ENCODE data around the gene SBNO2.
"Not testable (repeated sequence)": the region's sequence is repeated elsewhere in the genome, so short reads cannot be mapped to it uniquely, and the experiment has no call there.

The SBNO2 gene

GRCh38 chr19:1205114-1206099, 31.3 kb upstream of the SBNO2 start, which contains the start of gene STK11:
Gene STK11, plus strand, starts transcription at chr19:1205778. Its CDS starts 1,136 bp downstream, at chr19:1206914.
- H3K27ac ChIP-seq (ENCODE audit: low read length): peak within 1 kb of the TSS; percentile 86
- peak within 1 kb of the TSS; percentile 68 to 71 for H3K9ac ChIP-seq (ENCODE audit: low read length in 2 of 2)
- H3K27me3 ChIP-seq (ENCODE audit: control insufficient read depth in 1 of 2, insufficient read depth in 2 of 2, low read length in 2 of 2): no peaks in the 10 kb centered on the region
- peaks cover 0 to 3% of the 10 kb centered on the region in 2 donors for H3K36me3 ChIP-seq (ENCODE audit: control insufficient read depth in 2 of 2, insufficient read depth in 2 of 2, low read length in 2 of 2)
- H3K4me3 ChIP-seq (ENCODE audit: low read length in 2 of 2): peak within 1 kb of the TSS; percentile 84 to 85
- no peaks in the 10 kb centered on the region for H3K9me3 ChIP-seq (ENCODE audit: control insufficient read depth in 2 of 2, low read length in 2 of 2)
- peaks cover 36% of the 10 kb centered on the region for H3K4me1 ChIP-seq (ENCODE audit: control insufficient read depth, insufficient read depth, low read length)

- not testable (repeated sequence) for H3K36me3 ChIP-seq (ENCODE audit: control insufficient read depth in 2 of 2, insufficient read depth in 2 of 2, low read length in 2 of 2); H3K27ac ChIP-seq (ENCODE audit: low read length); H3K9ac ChIP-seq (ENCODE audit: low read length in 2 of 2); H3K9me3 ChIP-seq (ENCODE audit: control insufficient read depth in 2 of 2, low read length in 2 of 2); H3K27me3 ChIP-seq (ENCODE audit: control insufficient read depth in 1 of 2, insufficient read depth in 2 of 2, low read length in 2 of 2); H3K4me3 ChIP-seq (ENCODE audit: low read length in 2 of 2); H3K4me1 ChIP-seq (ENCODE audit: control insufficient read depth, insufficient read depth, low read length)
These were observed 26.5 kb upstream of the SBNO2 start for GRCh38 chr19:1200614-1201013.

- H3K36me3 ChIP-seq (ENCODE audit: control insufficient read depth in 2 of 2, insufficient read depth in 2 of 2, low read length in 2 of 2): no peaks in the 10 kb centered on the region
- H3K9me3 ChIP-seq (ENCODE audit: control insufficient read depth in 2 of 2, low read length in 2 of 2): no peaks in the 10 kb centered on the region
- no peak overlapping the region for H3K9ac ChIP-seq (ENCODE audit: low read length in 2 of 2)
- no peaks in the 10 kb centered on the region for H3K4me1 ChIP-seq (ENCODE audit: control insufficient read depth, insufficient read depth, low read length)
- H3K4me3 ChIP-seq (ENCODE audit: low read length in 2 of 2): no peak overlapping the region
- H3K27ac ChIP-seq (ENCODE audit: low read length): no peak overlapping the region
- H3K27me3 ChIP-seq (ENCODE audit: control insufficient read depth in 1 of 2, insufficient read depth in 2 of 2, low read length in 2 of 2): no peaks in the 10 kb centered on the region
These were observed 25.5 kb upstream of the SBNO2 start for GRCh38 chr19:1199531-1199930.

- no peak overlapping the region for H3K9ac ChIP-seq (ENCODE audit: low read length in 2 of 2)
- no peaks in the 10 kb centered on the region for H3K36me3 ChIP-seq (ENCODE audit: control insufficient read depth in 2 of 2, insufficient read depth in 2 of 2, low read length in 2 of 2)
- no peak overlapping the region for H3K4me3 ChIP-seq (ENCODE audit: low read length in 2 of 2)
- no peaks in the 10 kb centered on the region for H3K4me1 ChIP-seq (ENCODE audit: control insufficient read depth, insufficient read depth, low read length)
- H3K27ac ChIP-seq (ENCODE audit: low read length): no peak overlapping the region
- H3K27me3 ChIP-seq (ENCODE audit: control insufficient read depth in 1 of 2, insufficient read depth in 2 of 2, low read length in 2 of 2): no peaks in the 10 kb centered on the region
- H3K9me3 ChIP-seq (ENCODE audit: control insufficient read depth in 2 of 2, low read length in 2 of 2): no peaks in the 10 kb centered on the region
These were observed 15.4 kb upstream of the SBNO2 start for GRCh38 chr19:1189419-1189818.

- Histone ChIP-seq H3K36me3 (ENCODE audit: control insufficient read depth in 2 of 2, insufficient read depth in 2 of 2, low read length in 2 of 2) (no peaks in the 10 kb centered on the region), H3K4me1 (ENCODE audit: control insufficient read depth, insufficient read depth, low read length) (peaks cover 5% of the 10 kb centered on the region), H3K27ac (ENCODE audit: low read length) (no peak overlapping the region), H3K9ac (ENCODE audit: low read length in 2 of 2) (no peak overlapping the region), H3K27me3 (ENCODE audit: control insufficient read depth in 1 of 2, insufficient read depth in 2 of 2, low read length in 2 of 2) (peaks cover 2% of the 10 kb centered on the region in 2 donors), H3K4me3 (ENCODE audit: low read length in 2 of 2) (no peak overlapping the region), H3K9me3 (ENCODE audit: control insufficient read depth in 2 of 2, low read length in 2 of 2) (no peaks in the 10 kb centered on the region)
These were observed 9.6 kb upstream of the SBNO2 start for GRCh38 chr19:1183543-1184172.

- Histone ChIP-seq H3K9ac (ENCODE audit: low read length in 2 of 2) (no peak overlapping the region), H3K9me3 (ENCODE audit: control insufficient read depth in 2 of 2, low read length in 2 of 2) (no peaks in the 10 kb centered on the region), H3K4me3 (ENCODE audit: low read length in 2 of 2) (no peak overlapping the region), H3K27ac (ENCODE audit: low read length) (no peak overlapping the region), H3K4me1 (ENCODE audit: control insufficient read depth, insufficient read depth, low read length) (peaks cover 5% of the 10 kb centered on the region), H3K27me3 (ENCODE audit: control insufficient read depth in 1 of 2, insufficient read depth in 2 of 2, low read length in 2 of 2) (peaks cover 2% of the 10 kb centered on the region in 2 donors), H3K36me3 (ENCODE audit: control insufficient read depth in 2 of 2, insufficient read depth in 2 of 2, low read length in 2 of 2) (no peaks in the 10 kb centered on the region)
These were observed 8.7 kb upstream of the SBNO2 start for GRCh38 chr19:1182727-1183126.

GRCh38 chr19:1182068-1182467, 8.0 kb upstream of the SBNO2 start:
- Histone ChIP-seq H3K9me3 (ENCODE audit: control insufficient read depth in 2 of 2, low read length in 2 of 2) (no peaks in the 10 kb centered on the region), H3K4me1 (ENCODE audit: control insufficient read depth, insufficient read depth, low read length) (peaks cover 5% of the 10 kb centered on the region), H3K36me3 (ENCODE audit: control insufficient read depth in 2 of 2, insufficient read depth in 2 of 2, low read length in 2 of 2) (no peaks in the 10 kb centered on the region), H3K9ac (ENCODE audit: low read length in 2 of 2) (no peak overlapping the region), H3K4me3 (ENCODE audit: low read length in 2 of 2) (no peak overlapping the region), H3K27me3 (ENCODE audit: control insufficient read depth in 1 of 2, insufficient read depth in 2 of 2, low read length in 2 of 2) (peaks cover 2% of the 10 kb centered on the region in 2 donors), H3K27ac (ENCODE audit: low read length) (no peak overlapping the region)

GRCh38 chr19:1181606-1182005, 7.5 kb upstream of the SBNO2 start:
- peaks cover 7% of the 10 kb centered on the region for H3K4me1 ChIP-seq (ENCODE audit: control insufficient read depth, insufficient read depth, low read length)
- H3K27ac ChIP-seq (ENCODE audit: low read length): no peak overlapping the region
- no peak overlapping the region for H3K9ac ChIP-seq (ENCODE audit: low read length in 2 of 2)
- no peaks in the 10 kb centered on the region for H3K9me3 ChIP-seq (ENCODE audit: control insufficient read depth in 2 of 2, low read length in 2 of 2)
- H3K27me3 ChIP-seq (ENCODE audit: control insufficient read depth in 1 of 2, insufficient read depth in 2 of 2, low read length in 2 of 2): peaks cover 2% of the 10 kb centered on the region in 2 donors
- no peak overlapping the region for H3K4me3 ChIP-seq (ENCODE audit: low read length in 2 of 2)
- H3K36me3 ChIP-seq (ENCODE audit: control insufficient read depth in 2 of 2, insufficient read depth in 2 of 2, low read length in 2 of 2): no peaks in the 10 kb centered on the region

- no peak overlapping the region for H3K4me3 ChIP-seq (ENCODE audit: low read length in 2 of 2)
- H3K27me3 ChIP-seq (ENCODE audit: control insufficient read depth in 1 of 2, insufficient read depth in 2 of 2, low read length in 2 of 2): peaks cover 2% of the 10 kb centered on the region in 2 donors
- no peak overlapping the region for H3K27ac ChIP-seq (ENCODE audit: low read length)
- peaks cover 18% of the 10 kb centered on the region for H3K4me1 ChIP-seq (ENCODE audit: control insufficient read depth, insufficient read depth, low read length)
- H3K9ac ChIP-seq (ENCODE audit: low read length in 2 of 2): no peak overlapping the region
- no peaks in the 10 kb centered on the region for H3K36me3 ChIP-seq (ENCODE audit: control insufficient read depth in 2 of 2, insufficient read depth in 2 of 2, low read length in 2 of 2)
- no peaks in the 10 kb centered on the region for H3K9me3 ChIP-seq (ENCODE audit: control insufficient read depth in 2 of 2, low read length in 2 of 2)
These were observed 3.5 kb upstream of the SBNO2 start for GRCh38 chr19:1177322-1178114.

- Histone ChIP-seq H3K27ac (ENCODE audit: low read length) (peak overlapping the region; percentile 86), H3K4me1 (ENCODE audit: control insufficient read depth, insufficient read depth, low read length) (peaks cover 50% of the 10 kb centered on the region), H3K4me3 (ENCODE audit: low read length in 2 of 2) (peak overlapping the region; percentile 80 to 81), H3K9me3 (ENCODE audit: control insufficient read depth in 2 of 2, low read length in 2 of 2) (no peaks in the 10 kb centered on the region), H3K27me3 (ENCODE audit: control insufficient read depth in 1 of 2, insufficient read depth in 2 of 2, low read length in 2 of 2) (no peaks in the 10 kb centered on the region), H3K9ac (ENCODE audit: low read length in 2 of 2) (peak overlapping the region; percentile 84 to 93), H3K36me3 (ENCODE audit: control insufficient read depth in 2 of 2, insufficient read depth in 2 of 2, low read length in 2 of 2) (no peaks in the 10 kb centered on the region)
These were observed 766 bp downstream of the SBNO2 start for GRCh38 chr19:1173159-1173844.

Data from stomach smooth muscle (tissue), 2 donors.